Fibroblast of skin of right quadriceps (primary cell): ENCODE results near the gene TUBA8.
"Not testable (repeated sequence)": the region's sequence is repeated elsewhere in the genome, so short reads cannot be mapped to it uniquely, and the experiment has no call there.

Experiments used
- DNase-seq: peaks from one replicate; pipeline ENCODE4 v3.0.0-alpha.2; 2013

Gene TUBA8

GRCh38 chr22:18108187-18108586, 2.4 kb upstream of the TUBA8 start:
- DNase-seq = no peak

- no peak for DNase-seq
These were observed 1.0 kb upstream of the TUBA8 start for GRCh38 chr22:18109410-18110193.

DNA sequence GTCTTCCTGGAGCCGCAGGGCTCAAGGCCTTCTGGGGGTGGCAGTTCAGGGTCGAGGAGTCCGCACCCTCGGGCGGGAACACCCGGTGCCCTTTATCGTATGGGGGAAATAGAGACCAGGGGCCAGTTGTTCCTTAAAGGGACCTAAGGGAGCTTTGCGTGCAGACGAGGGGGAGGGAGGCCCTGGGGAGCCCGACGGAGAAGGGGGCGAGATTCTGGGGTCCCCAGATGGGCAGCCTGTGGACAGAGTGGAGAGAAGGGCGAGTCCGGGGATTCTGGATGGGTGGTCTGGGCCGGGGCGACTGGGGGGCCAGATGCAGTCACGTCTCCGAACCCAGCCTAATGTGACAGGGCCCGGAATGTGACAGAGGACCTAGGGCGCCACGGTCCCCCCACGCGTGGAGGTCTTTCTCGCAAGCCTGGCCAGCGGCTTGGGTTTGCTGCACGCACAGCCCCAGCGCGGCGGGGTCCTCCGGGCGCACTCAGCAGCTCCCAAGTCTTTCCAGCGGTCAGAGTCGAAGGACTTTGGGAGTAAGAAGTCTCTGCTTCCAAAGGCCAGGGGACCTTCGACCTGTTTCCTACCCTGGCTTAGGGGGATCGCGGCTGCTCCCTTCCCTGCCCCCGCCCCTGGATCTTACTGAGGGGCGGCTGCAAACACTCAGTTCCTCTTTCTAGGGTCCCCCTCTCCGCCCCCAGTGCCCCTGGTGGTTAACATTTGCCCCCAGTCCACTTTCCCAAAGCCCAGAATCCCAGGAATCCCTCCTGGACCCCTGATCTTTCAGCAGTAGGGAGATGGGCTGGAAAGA, 547 bp downstream of the TUBA8 start:
- no peak for DNase-seq

- DNase-seq = no peak
These were observed 1.2 kb downstream of the TUBA8 start for GRCh38 chr22:18111759-18112330.

DNA sequence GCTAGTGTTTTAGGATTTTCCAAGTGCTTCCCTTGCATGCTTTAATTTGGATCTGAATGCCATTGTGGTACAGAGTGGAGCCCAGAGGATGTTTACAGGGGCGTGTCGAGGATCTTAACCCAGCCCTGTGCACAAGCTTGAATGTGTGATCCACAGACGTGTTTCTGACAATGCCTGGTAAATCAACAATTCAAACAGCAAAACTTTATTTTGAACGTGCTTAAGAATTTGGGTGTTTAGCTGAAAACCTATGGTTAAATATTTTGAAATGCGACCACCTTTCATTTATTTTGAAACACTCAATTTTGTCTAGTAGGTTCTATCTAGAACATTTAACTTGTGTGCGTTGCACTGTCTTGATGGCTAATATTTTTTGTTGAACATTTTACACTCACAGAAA, 1.8 kb downstream of the TUBA8 start:
- DNase-seq = no peak

GRCh38 chr22:18113680-18114394, 3.2 kb downstream of the TUBA8 start:
- no peak for DNase-seq

DNA sequence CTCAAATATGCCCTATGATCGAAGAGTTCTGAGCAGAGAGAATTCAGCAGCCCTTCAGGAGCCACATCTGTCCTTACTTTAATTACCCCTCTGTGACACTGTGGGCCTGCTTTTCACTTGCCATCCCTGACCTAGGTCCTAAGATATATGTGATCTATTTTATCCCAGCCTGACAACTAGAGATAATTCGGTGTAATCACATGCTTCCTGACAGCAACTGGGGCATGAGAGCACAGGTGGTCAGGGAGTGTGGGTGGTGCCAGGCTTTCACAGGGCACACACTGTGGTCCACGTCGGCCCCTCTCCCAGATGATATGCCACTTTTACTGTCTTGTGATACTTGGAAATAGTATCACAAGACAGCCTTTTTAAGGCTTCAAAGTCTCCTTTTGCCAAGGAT, 3.9 kb downstream of the TUBA8 start:
- no peak for DNase-seq

- DNase-seq = no peak
These were observed 4.5 kb downstream of the TUBA8 start for GRCh38 chr22:18114976-18115652.

DNA sequence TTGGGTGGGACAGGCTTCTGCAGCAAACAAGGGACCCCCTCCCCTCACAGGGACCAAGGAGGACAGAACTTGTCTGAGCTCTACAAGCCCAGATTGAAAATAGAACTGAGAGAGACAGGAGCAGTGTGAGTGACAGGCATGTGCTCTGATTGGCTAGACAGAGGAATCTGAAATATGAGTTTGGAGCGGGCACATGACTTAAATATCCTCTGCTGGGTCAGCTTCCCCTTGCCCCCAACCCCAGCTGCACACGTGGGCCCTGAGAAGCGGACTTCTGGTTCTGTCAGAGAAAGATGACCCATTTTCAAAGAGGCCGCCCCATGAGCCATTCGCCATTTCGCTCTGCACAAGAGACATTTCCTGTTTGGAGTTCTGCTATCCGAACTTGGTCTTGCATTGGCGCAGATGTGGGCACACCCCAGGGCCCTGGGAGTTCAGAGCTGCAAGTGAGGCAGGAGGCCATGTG, 5.3 kb downstream of the TUBA8 start:
- DNase-seq = no peak

- no peak for DNase-seq
These were observed 6.0 kb downstream of the TUBA8 start for GRCh38 chr22:18116634-18117033.

GRCh38 chr22:18118345-18118915, 7.8 kb downstream of the TUBA8 start:
- DNase-seq = no peak

- DNase-seq = no peak
These were observed 9.0 kb downstream of the TUBA8 start for GRCh38 chr22:18119409-18120110.

GRCh38 chr22:18120857-18121256, 10.2 kb downstream of the TUBA8 start:
- no peak for DNase-seq

- DNase-seq = no peak
These were observed 10.9 kb downstream of the TUBA8 start for GRCh38 chr22:18121506-18121905.

GRCh38 chr22:18121954-18122554, 11.4 kb downstream of the TUBA8 start:
- DNase-seq = no peak

- not testable (repeated sequence) for DNase-seq
These were observed 12.9 kb downstream of the TUBA8 start for GRCh38 chr22:18123476-18124025.

DNA sequence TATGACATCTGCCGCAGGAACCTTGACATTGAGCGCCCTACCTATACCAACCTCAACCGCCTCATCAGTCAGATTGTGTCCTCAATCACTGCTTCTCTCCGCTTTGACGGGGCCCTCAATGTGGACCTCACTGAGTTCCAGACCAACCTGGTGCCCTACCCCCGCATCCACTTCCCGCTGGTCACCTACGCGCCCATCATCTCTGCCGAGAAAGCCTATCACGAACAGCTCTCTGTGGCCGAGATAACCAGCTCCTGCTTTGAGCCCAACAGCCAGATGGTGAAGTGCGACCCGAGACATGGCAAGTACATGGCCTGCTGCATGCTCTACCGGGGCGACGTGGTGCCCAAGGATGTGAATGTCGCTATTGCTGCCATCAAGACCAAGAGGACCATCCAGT, 16.0 kb downstream of the TUBA8 start:
- no peak for DNase-seq

GRCh38 chr22:18130018-18130417, 19.4 kb downstream of the TUBA8 start:
- no peak for DNase-seq

DNA sequence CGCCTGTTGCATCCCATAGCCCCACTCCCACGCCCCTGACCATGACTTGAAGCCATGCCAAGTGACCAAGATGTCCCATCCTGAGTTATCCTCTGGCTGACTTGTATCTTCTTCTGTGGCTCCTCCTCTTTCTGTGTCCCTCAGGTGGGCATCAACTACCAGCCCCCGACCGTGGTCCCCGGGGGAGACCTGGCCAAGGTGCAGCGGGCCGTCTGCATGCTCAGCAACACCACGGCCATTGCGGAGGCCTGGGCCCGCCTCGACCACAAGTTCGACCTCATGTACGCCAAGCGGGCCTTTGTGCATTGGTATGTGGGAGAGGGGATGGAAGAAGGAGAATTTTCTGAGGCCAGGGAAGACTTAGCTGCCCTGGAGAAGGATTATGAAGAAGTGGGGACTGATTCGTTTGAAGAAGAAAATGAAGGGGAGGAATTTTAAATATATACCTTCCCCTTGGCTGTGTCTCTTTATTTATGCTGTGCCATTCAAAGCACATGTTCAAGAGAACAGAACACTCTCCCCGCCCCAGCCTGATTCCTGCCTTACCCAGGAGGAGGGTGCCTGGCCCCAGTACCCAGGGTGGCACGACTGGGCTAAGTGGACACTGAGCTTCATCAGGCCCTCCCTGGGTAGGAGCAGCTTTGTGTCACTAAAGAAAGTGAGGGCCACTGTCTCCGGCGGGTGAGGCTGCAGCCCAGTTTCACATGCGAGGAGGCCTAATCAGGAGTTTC, 20.3 kb downstream of the TUBA8 start:
- no peak for DNase-seq

GRCh38 chr22:18133452-18133851, 22.8 kb downstream of the TUBA8 start:
- DNase-seq = no peak
